NCI-H1436 (cell line): ENCODE data around the gene ADK.

Experiments used
- DNase-seq: peaks from one replicate; lab custom pipeline; 2025; lab: John Stamatoyannopoulos, UW

The ADK gene

DNA sequence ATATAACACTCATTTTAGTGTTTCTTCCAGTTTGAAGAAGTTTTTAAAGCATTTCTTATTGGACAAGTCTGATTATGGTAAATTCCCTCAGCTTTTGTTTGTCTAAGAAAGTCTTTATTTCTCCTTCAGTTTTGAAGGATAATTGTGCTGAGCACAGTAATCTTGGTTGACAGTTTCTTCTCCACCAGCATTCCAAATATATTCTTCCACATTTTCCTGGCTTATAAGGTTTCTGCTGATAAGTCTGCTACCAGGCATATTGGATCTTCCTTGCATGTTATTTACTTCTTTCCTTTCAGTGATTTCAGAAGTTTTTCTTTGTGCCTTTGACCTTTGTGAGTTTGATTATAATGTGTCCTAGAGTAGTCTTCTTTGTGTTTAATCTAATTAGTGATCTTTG lies 210.7 kb downstream of the ADK start:
- DNase-seq = no peak

DNA sequence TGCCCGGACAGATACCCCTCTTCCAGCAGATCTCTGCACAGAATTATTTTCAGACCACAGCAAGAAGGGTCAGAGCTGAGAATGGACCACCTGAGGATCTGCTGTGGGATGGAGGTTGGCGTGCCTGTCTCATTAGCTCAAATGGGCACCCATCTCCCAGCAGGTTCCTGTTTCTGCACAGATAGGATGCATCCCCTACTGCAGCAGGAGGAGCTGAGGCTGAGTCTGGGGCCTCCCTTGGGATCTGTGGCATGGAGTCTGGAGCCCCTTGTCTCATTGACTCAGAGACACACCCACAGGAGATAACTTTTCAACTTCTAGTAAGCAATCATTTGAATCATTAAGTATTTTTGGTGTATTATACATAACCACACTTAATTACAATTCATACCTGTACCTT lies 212.7 kb downstream of the ADK start:
- DNase-seq = no peak

DNA sequence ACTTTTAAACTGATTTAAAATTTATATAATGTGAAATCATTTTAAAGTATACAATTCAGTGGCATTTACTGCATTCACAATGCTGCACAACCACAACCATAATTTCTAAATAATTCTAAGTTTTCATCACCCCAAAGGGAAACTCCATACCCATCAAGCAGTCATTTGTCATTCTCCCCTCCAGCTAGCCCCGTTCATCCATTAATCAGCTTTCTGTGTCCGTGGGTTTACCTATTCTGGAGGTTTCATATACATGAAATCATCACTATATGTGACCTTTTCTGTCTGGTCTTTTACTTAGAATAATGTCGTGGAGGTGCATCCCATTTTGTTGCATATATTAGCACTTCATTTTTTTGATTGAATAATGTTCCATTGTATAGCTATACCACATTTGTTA lies 214.1 kb downstream of the ADK start:
- no peak for DNase-seq

DNA sequence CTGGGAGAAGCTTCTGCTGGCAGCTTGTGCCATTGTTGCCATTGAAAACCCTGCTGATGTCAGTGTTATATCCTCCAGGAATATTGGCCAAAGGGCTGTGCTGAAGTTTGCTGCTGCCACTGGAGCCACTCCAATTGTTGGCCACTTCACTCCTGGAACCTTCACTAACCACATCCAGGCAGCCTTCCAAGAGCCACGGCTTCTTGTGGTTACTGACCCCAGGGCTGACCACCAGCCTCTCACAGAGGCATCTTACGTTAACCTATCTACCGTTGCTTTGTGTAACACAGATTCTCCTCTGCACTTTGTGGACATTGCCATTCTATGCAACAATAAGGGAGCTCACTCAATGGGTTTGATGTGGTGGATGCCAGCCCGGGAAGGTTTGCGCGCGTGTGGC lies 220.7 kb downstream of the ADK start:
- no peak for DNase-seq

DNA sequence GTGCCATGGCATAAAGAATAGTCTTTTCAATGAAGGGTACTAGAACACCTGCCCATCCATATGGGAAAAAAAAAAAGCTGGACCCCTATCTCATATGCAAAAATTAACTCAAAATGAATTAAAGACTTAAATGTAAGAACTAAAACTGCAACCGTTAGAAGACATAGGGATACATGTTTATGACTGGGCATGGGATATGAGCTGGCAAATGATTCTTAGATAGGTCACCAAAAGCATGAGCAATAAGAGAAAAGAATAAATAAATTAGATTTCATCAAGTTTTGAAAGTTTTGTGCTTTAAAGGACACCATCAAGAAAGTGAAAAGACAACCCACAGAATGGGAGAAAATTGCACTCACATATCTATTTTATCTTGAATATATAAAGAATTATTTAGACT lies 222.0 kb downstream of the ADK start:
- DNase-seq = no peak

DNA sequence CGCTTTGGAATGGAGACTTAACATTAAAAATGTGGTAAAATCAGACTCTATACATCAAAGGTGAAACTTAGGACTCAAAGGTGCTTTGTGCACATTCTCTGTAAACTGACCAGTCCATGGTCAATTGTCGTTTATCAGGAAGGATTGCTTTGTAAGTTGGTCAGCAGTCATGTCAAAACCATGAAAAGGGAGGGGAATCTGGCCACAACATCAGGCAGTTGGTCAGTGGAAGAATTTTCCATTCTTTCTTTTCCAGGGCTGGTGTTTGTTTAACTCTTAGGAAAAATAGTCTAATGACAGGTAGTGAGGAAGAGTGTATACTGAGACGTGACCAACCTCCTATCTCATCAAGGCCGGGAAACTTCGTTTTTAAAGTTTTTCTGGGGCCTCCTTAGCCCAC lies 226.5 kb downstream of the ADK start:
- DNase-seq = no peak

DNA sequence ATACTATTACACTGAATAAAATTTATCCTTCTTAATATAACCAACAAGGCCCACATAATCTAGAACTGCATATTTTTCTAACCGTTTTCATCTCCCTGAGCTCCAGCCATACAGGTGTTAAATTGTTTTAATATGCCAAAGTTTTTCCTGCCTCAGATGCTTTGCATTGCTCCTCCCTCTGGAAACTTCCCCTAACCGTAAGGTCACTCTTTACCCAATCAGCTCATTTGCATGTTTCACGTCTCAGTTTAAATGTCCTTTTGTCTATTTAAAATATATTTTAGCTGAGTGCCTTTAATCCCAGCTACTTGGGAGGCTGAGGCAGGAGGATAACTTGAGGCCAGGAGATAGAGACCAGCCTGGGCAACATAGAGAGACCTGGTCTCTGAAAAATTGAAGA lies 228.5 kb downstream of the ADK start:
- no peak for DNase-seq

DNA sequence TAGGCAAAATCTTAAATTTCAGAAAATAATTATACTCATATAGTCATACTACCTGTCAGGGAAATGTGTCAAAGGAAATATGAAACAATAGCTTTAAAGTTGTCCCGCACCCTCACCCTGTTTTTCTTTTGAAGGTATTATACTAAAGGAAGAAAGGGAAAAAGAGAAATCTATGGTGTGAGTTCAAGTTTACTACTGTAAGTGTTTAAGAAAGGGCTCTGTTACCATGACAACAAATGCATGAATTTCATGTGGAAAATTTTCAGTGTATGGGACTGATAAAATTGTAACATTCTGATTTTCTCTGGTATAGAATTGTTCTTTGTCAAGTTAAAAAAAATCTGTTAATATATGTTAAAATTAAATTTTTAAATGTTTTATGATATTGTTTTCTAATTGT lies 229.8 kb downstream of the ADK start:
- DNase-seq = no peak

DNA sequence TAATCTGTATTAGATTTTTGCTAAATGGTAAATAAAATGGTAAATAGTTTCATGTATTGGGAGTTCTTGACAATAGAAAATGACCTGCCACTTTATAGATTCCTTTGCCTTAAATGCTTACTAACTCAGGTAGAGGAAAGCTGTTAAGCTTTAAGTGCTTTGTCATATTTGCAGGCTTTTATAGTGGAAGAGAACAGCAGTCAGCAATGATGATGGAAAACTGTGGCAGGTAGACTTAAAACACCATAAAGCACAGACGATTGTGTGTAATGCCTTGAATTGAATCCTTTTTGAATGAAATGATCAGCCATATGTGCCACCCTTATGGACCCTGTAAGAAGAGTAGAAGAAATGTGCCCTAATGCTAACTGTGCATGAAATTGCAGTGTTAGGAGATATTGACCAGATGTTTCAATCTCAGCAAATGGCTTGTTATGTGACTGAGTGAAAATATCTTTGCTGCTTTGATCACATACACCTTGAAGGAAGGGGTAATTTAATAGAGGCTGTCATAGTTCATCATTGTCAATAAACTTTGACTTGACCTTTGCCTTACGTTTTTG lies 230.4 kb downstream of the ADK start:
- DNase-seq = no peak

DNA sequence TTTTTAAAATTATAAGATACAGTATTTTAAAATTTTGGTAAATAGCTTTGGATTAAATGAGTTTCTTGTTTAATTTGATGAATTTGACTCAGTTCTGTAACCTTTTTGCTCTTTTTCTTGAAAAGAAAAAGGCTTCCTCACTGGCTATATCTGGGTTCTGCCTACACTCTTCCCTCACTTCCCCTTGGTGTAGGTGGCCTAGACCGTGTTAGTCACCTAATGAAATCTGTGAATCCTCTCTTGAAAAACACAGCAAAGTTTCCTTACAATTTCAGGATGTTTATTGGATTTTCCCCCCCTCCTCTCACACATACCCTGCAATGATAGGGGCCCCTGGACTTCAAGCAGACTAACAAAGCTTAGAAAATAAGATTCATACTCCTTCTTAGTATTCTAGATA lies 231.6 kb downstream of the ADK start:
- DNase-seq = no peak

DNA sequence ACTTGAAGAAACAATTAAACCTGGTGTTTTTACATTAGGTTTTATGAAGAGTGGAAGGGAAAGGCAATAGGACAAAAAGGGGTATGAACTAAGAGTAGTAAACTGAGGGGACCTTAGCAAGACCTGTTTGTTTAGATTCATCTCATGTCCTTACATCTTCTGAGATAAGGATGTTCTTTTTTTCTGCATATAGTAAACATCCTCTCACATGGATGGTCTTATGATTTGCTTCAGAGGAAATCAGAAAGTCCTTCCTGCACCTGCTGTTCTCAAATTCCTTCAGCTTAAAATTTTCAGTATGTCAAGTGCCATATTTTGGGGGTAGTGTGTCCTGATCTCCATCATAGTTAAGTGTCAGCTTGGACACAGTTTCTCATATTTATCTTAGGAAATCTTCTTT lies 232.6 kb downstream of the ADK start:
- DNase-seq = no peak

DNA sequence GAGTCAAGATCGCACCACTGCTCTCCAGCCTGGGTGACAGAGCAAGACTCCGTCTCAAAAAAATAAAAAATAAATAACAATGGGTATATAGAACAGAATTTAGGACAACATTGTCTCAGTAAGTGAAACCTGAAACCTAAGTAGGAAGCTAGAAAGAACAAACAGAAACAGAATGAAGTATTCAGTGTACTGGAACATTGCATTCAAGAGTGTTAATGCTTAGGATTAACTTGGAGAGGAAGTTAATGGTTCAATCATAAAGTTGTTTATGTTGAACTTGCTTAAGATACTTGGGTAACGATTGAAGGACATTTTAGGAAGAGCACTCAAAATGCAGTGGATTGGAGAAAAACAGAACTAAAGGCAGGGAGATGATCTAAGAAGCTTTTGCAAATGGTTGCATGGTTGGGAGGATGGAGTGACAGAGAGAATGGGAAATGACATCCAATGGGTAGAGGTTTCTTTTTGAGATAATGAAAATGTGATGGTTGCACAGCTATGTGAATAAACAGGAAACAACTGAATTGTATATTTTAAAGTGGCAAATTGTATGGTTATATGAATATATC lies 233.7 kb downstream of the ADK start:
- no peak for DNase-seq

DNA sequence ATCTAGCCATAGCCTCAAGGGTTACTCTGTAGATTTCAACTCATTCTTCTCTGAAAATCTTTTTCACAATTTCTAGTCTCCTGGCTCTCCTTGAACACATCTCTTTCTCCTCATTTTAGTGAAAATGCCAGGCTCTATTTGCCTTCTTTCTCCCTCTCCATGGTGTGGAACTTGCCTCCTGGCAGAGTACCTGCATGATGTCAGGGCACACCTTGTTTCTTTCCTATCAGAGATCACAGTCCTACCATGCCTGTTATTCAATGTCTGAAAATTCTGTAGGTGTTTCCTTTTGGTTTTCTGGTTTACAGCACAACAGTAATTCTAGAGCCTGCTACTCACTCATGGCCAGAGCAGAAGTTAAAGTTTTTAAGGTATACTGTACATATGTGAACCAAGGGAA lies 237.8 kb downstream of the ADK start:
- no peak for DNase-seq

DNA sequence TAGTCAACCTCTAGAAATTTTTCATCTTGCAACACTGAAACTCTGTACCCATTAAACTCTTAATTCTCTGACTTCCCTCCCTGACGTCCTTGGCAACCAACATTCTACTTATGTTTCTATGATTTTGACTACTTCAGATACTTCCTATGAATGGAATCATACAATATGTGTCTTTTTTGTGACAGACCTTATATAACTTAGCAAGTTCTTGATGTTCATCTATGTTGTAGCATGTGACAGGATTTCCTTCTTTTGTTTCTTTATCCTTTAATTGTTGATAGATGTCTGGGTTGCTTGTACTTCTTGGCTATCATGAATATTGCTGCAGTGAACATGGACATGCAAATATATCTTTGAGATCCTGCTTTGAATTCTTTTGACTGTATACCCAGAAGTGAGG lies 240.8 kb downstream of the ADK start:
- DNase-seq = no peak

DNA sequence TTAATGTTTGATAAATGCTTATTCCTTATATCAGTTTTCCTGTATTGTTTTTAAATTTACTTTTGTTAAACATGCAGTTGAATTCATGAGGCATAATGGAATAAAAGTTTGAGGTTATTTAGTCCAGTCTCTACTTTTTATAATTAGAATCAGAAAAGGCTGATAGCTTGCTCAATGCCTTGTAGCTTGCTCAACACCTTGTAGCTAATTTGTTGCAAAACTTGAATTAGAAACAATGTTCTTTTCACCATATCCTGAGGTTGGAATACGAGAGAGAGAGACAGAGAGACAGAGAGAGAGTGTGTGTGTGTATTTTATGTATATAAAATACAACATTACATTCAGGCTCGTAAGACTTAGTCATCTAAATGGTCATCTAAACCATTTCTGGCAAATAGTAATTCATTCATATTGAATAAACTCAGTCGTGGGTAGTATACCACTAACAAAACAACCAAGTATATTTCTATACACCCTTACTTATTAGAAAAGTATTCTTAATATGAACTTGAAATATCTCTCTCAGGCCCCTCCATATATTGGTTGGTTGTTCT lies 243.5 kb downstream of the ADK start:
- no peak for DNase-seq

DNA sequence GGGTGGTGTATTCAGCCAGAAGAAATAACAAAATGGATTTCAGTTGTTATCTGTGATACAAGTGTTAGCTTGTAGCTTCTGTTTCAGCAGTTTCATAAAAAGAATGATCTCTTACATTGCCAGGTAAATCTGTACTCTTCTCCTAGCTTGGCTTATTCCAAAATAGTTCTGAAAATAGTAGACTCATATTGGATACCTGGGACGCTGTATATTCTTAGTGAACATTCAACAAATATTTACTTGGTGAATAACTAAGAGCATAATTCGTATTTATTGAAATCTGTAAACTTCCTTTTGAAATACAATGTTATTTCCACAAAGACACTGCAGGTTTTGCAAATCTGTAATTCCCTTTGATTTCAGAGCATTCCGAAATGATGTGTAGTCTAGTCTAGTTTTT lies 249.2 kb downstream of the ADK start:
- no peak for DNase-seq

DNA sequence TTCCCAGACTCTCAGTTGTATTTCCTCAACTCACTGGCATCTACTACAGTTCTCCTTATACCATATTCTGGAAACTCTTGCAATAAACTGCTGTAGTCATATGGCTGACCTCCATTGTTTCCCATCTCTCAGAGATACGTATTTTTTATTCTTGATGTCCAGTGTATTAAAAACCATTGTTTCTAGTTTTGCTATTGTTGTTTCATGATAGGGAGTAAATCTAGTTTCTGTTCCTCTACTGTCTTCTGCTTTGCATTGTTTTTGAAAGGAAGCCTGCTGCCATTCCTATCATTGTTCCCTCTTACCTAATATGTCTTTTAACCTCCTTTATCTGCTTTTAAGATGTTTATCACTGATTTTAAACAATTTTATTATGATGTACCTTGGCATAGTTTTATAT lies 255.0 kb downstream of the ADK start:
- no peak for DNase-seq

DNA sequence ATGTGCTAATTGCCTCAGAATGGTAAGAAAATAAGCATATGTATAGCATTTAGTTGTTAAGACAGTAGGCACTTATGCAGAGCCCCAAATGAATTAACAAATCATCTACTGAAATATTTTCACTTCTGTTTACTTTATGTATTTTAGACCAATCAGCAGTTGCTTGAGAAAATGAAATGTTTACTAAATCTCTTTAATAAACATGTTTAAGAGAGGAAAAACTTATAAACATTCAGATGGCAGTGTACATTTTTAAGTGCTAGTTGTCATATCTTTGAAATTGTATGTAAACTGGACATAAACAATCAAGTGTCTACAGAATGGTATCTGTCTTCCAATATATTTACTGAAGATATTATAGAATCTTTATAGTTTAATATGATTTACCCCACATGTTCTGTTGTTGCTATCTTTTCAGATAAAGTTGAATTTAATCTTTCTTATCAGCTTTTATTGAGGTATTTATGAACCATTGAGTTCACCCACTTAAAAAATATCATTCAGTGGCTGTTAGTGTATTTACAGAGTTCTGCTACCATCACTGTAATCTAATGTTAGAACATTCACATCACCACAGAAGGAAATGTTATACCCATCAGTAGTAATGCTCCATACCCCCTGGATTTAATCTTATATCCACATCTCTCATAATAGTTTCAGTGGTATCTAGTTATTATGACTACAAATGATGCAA lies 264.3 kb downstream of the ADK start:
- no peak for DNase-seq

DNA sequence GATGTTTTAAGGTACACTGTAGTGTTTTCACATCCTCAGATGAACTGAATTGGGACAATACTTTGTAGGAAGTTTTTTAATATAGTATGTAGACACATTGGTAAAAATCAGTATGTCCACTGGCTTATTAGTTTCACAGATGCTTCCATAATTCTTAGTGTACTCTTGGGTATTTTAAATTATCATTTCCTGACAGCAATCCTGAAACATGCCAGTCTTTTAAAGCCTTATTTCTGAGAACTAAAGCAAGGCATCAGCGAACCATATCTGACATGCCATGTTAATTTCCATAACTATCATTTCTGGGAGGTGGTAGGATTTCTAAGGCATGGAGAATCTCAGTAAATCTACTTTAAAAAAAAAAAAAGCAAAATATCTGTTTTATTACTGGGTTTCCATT lies 266.4 kb downstream of the ADK start:
- DNase-seq = no peak

DNA sequence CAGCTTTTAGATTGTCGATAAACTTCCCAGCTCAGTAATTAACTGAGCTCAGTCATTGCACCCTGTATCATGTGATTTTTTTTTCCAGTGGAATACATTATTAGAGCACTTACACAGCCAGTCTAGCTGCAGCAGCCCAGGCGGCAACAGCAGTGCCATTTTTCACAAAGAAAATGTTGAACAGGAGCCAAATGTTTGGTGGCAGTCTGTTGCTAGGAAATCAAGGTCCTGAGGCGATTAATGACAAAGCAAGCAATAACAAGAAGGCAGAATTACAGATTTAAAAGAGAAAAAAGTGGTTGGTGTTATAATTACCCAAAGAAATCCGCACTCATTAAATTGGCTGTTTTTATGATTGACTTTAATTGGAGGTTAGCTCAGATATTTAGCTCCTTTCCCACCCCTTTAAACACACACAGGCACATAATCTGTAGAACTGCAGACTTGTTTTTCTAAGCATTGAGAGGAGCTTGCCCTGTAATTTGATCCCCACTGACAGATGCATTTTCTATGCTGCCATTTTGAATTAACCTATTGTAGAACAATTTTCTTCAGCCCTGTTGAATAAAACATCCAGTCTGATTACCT lies 267.4 kb downstream of the ADK start:
- DNase-seq = peak; percentile 99

DNA sequence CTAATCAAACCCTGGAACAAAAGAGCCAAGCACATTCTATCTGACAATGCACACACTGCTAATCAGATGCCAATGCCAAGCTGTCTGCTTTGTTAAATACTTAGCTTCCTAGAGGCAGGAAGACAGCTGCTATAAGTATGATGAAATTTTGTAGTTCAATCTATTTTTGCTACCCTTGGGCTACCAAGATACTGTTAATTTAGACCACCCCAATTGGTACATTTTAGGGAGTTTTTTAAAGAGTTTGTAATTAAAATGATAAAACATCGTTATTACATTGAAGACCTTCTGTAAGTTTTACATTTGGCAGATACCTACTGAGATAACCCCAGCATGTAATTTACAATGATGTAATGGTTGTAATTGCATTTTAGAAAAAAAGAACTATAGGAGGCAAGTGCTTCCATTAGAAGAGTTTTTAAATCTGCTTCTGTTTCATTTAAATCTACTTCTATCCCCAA lies 268.5 kb downstream of the ADK start:
- DNase-seq = no peak

DNA sequence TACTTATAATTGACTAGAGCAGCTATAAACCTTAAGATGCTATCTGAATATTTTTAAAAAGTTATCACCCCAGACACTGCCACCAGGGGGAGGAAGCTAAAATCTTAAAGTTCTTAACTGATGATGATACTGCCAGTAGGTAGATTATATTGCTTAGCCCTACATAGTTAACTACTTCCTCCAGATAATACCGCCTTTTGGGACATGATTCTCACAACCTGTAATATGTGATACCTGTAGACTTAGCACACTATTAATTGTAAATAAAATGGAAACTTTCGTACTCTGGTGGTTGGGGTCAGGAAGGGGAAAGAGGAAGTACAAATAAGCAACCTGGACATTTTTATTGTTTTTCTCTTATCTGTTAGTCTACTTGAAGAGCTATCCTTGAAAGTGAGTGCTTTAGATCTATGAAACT lies 268.9 kb downstream of the ADK start:
- no peak for DNase-seq

DNA sequence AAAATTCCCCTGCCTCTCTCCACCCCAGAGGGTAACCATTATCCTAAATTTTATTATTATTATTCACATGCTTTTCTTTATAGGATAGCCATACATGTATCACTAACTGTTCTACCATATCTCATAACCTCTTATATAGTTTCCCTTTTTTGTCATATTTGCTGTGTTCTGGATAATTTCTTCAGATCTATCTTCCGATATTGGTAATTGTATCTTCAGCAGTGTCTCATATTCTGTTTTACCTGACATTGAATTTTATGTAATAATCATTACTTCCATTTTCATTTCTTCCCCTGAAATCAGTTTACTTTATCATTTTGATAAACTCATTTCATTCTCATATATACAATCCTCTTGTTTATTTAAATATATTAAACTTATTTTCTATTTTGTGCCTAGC lies 273.5 kb downstream of the ADK start:
- no peak for DNase-seq
